ENCODE results near the gene CTSL.

Gene CTSL

GRCh38 chr9:87720173-87720572 is 5.7 kb upstream of the CTSL start:
- TF ChIP-seq Cebpa-rat (IDR thresholded peaks at IDR 0.05): no peak
- Histone ChIP-seq H3K4me3 (no peak overlapping the region), H3K9ac (no peak overlapping the region), H3K27me3 (no peaks in the 10 kb centered on the region), H4K20me1 (no peaks in the 10 kb centered on the region), H3K27ac (peak overlapping the region in 3 of 11 experiments; percentile 79 to 86 (median 84); a peak in 3 of 22 replicates), H3K4me1 (peaks cover 0 to 97% (median 18%) of the 10 kb centered on the region in 10 experiments; a peak in 15 of 20 replicates), H3K4me2 (peak overlapping the region in 3 of 11 experiments; percentile 87 to 91 (median 88); a peak in 6 of 22 replicates), H3K9me3 (replicated peaks in 1 of 11) (peaks cover 0 to 9% (median 0%) of the 10 kb centered on the region in 11 experiments; a peak in 1 of 22 replicates), H3K36me3 (no peaks in the 10 kb centered on the region)

DNA sequence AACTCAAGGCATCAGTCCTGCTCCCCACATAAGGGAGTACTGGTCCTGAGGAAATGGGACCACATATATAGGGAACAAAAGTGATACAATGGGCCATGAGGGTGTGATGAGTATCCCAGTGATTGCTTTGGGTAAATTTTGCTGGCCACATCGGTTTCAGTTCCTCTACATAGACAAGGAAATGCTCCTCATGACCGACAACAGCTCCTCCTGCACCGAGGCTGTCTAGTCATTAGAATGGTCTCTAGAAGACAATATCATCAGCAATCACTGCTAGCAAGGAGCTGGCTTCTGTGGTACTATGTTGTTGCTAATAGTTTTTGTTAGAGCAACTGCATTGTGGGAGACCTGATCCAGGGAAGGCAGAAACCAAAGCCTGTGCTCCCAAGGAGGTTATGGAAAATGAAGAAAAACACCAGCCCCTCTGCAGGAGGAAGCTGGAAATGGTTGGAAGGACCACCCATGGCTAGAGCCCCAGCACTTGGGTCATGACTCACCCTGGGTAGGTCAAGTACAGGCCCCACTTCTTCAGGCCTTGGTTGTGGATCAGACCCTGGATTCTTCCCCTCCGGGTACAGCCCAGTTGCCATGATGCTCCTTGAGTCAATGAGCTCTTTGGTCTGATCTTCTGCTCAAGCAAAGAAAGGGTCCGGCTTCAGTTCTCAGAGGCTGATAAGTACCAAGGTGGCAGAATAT is 3.4 kb upstream of the CTSL start:
- H3K9ac ChIP-seq: peak overlapping the region in 4 of 11 experiments; percentile 33 to 73 (median 56); a peak in 7 of 22 replicates
- H3K4me1 ChIP-seq: peaks cover 0 to 73% (median 15%) of the 10 kb centered on the region in 10 experiments; a peak in 15 of 20 replicates
- no peak for TF ChIP-seq Cebpa-rat (IDR thresholded peaks at IDR 0.05)
- peak overlapping the region in 5 of 11 experiments; percentile 8 to 86 (median 84); a peak in 9 of 22 replicates for H3K27ac ChIP-seq
- no peaks in the 10 kb centered on the region for H4K20me1 ChIP-seq
- no peaks in the 10 kb centered on the region for H3K36me3 ChIP-seq
- H3K4me2 ChIP-seq: peak overlapping the region in 9 of 11 experiments; percentile 19 to 91 (median 75); a peak in 14 of 22 replicates
- peaks cover 0 to 24% (median 15%) of the 10 kb centered on the region in 11 experiments; a peak in 17 of 22 replicates for H3K9me3 ChIP-seq (replicated peaks in 1 of 11)
- no peak overlapping the region for H3K4me3 ChIP-seq
- H3K27me3 ChIP-seq: no peaks in the 10 kb centered on the region

DNA sequence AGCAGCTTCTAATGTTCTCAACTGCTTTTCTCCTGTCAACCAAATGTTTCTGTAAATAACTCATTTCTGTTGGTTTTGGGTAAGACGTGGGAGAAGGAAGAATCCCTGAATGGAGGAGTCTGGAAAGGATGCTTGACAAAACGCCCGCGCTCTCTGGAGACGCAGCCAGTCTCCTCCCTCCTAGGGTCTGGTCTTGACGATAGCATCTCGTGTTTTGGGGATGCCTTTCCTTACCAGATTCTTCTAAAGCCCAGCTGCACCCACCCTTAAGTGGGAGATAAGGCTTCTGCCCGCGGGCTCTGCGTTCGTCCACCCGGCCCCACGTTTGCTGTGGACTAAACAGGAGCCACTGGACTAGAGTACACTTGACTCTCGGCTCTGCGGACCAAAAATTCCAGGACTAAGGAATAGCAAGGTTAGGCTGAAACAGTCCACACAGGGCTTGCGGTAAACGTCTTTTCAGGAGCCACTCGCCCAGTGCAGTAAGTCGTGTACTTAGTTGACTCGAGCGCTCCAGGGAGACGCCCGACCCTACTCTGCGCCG is 491 bp upstream of the CTSL start:
- no peak overlapping the region for H3K9ac ChIP-seq
- H3K4me2 ChIP-seq: no peak overlapping the region
- H3K9me3 ChIP-seq (replicated peaks in 1 of 11): peaks cover 0 to 24% (median 15%) of the 10 kb centered on the region in 11 experiments; a peak in 17 of 22 replicates
- H3K4me1 ChIP-seq: peaks cover 0 to 69% (median 15%) of the 10 kb centered on the region in 10 experiments; a peak in 15 of 20 replicates
- TF ChIP-seq Cebpa-rat (IDR thresholded peaks at IDR 0.05): no peak
- no peak overlapping the region for H3K27ac ChIP-seq
- no peak overlapping the region for H3K4me3 ChIP-seq
- H3K27me3 ChIP-seq: no peaks in the 10 kb centered on the region
- H4K20me1 ChIP-seq: no peaks in the 10 kb centered on the region
- no peaks in the 10 kb centered on the region for H3K36me3 ChIP-seq

GRCh38 chr9:87729246-87729645 is 3.3 kb downstream of the CTSL start:
- H3K27ac ChIP-seq: no peak overlapping the region
- H3K4me1 ChIP-seq: peaks cover 0 to 66% (median 2%) of the 10 kb centered on the region in 10 experiments; a peak in 8 of 20 replicates
- no peaks in the 10 kb centered on the region for H4K20me1 ChIP-seq
- peak overlapping the region in 2 of 11 experiments; percentile 57 to 60; a peak in 4 of 22 replicates for H3K4me2 ChIP-seq
- no peaks in the 10 kb centered on the region for H3K27me3 ChIP-seq
- no peak overlapping the region for H3K9ac ChIP-seq
- no peaks in the 10 kb centered on the region for H3K36me3 ChIP-seq
- TF ChIP-seq Cebpa-rat (IDR thresholded peaks at IDR 0.05): no peak
- no peak overlapping the region for H3K4me3 ChIP-seq
- peaks cover 0 to 17% (median 15%) of the 10 kb centered on the region in 11 experiments; a peak in 17 of 22 replicates for H3K9me3 ChIP-seq (replicated peaks in 1 of 11)

DNA sequence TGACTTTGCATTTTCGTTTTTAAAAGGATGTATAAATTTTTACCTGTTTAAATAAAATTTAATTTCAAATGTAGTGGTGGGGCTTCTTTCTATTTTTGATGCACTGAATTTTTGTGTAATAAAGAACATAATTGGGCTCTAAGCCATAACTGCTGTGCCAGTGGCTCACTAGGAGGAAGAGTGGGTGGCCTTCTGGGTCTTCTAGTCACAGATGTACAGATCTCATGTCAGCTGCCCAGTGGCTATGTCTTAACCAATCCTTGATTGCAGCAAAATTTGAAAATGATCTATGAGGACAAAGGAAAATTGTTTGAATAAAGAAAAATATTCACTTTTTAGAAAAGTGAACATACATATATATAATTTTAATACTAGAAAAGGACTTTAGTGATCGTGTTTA is 5.4 kb downstream of the CTSL start:
- H3K4me1 ChIP-seq: peaks cover 0 to 70% (median 2%) of the 10 kb centered on the region in 10 experiments; a peak in 8 of 20 replicates
- H4K20me1 ChIP-seq: no peaks in the 10 kb centered on the region
- no peak overlapping the region for H3K9ac ChIP-seq
- H3K4me2 ChIP-seq: peak overlapping the region in 2 of 11 experiments; percentile 16 to 23; a peak in 2 of 22 replicates
- H3K36me3 ChIP-seq: no peaks in the 10 kb centered on the region
- H3K27ac ChIP-seq: no peak overlapping the region
- H3K4me3 ChIP-seq: no peak overlapping the region
- TF ChIP-seq Cebpa-rat (IDR thresholded peaks at IDR 0.05): no peak
- peaks cover 0 to 9% (median 5%) of the 10 kb centered on the region in 11 experiments; a peak in 16 of 22 replicates for H3K9me3 ChIP-seq (replicated peaks in 1 of 11)
- H3K27me3 ChIP-seq: no peaks in the 10 kb centered on the region

GRCh38 chr9:87732344-87732743 is 6.4 kb downstream of the CTSL start:
- Histone ChIP-seq H3K9ac (no peak overlapping the region), H3K36me3 (no peaks in the 10 kb centered on the region), H3K4me2 (peak overlapping the region in 2 of 11 experiments; percentile 75 to 77; a peak in 2 of 22 replicates), H3K4me1 (peaks cover 0 to 70% (median 2%) of the 10 kb centered on the region in 10 experiments; a peak in 8 of 20 replicates), H3K27ac (no peak overlapping the region), H3K9me3 (replicated peaks in 1 of 11) (peaks cover 0 to 5% (median 0%) of the 10 kb centered on the region in 11 experiments; a peak in 2 of 22 replicates), H4K20me1 (no peaks in the 10 kb centered on the region), H3K27me3 (no peaks in the 10 kb centered on the region), H3K4me3 (no peak overlapping the region)
- no peak for TF ChIP-seq Cebpa-rat (IDR thresholded peaks at IDR 0.05)

DNA sequence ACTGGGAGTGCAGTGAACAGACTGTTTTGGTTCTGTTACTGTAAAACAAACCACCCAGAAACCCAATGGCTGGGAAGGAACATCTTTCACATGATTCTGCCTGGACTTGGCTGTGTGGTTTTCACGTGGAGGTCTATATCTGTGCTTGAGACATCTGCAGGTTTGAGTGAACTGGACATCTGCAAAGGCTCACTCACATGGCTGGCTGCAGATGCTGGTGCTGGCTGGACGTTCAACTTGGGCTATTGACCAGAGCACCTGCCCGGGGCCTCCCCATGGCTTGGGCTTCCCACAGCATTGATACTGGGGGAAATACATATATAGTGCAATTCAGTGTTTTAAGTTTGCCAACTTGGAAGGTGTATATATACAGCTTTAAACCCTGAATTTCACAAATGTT is 6.8 kb downstream of the CTSL start:
- Histone ChIP-seq H3K36me3 (no peaks in the 10 kb centered on the region), H3K4me1 (peaks cover 0 to 70% (median 2%) of the 10 kb centered on the region in 10 experiments; a peak in 8 of 20 replicates), H3K4me2 (peak overlapping the region in 2 of 11 experiments; percentile 75 to 77; a peak in 3 of 22 replicates), H3K27ac (0 out of 22 replicates have a peak overlapping the region, but pooled peaks of 1 of the 11 experiments have one; percentile 80), H3K9me3 (replicated peaks in 1 of 11) (peaks cover 0 to 5% (median 0%) of the 10 kb centered on the region in 11 experiments; a peak in 2 of 22 replicates), H3K4me3 (no peak overlapping the region), H3K27me3 (no peaks in the 10 kb centered on the region), H4K20me1 (no peaks in the 10 kb centered on the region), H3K9ac (no peak overlapping the region)
- no peak for TF ChIP-seq Cebpa-rat (IDR thresholded peaks at IDR 0.05)

- peaks cover 0 to 64% (median 2%) of the 10 kb centered on the region in 10 experiments; a peak in 8 of 20 replicates for H3K4me1 ChIP-seq
- H3K9me3 ChIP-seq (replicated peaks in 1 of 11): peaks cover 0 to 5% (median 0%) of the 10 kb centered on the region in 11 experiments; a peak in 2 of 22 replicates
- H3K4me2 ChIP-seq: peak overlapping the region in 6 of 11 experiments; percentile 5 to 77 (median 44); a peak in 8 of 22 replicates
- H3K36me3 ChIP-seq: no peaks in the 10 kb centered on the region
- TF ChIP-seq Cebpa-rat (IDR thresholded peaks at IDR 0.05): no peak
- no peaks in the 10 kb centered on the region for H4K20me1 ChIP-seq
- H3K4me3 ChIP-seq: no peak overlapping the region
- H3K27ac ChIP-seq: peak overlapping the region in 3 of 11 experiments; percentile 41 to 80 (median 72); a peak in 4 of 22 replicates
- H3K9ac ChIP-seq: no peak overlapping the region
- no peaks in the 10 kb centered on the region for H3K27me3 ChIP-seq
These were observed 7.5 kb downstream of the CTSL start for GRCh38 chr9:87733273-87734052.
